Right lobe of liver (tissue), 4 donors: Measurements from ENCODE around the gene TSC22D3.

Source experiments
- CTCF ChIP-seq, 4 donors: fragments of 200-600 bp in 3 of 4; fragments of 450-650 bp in 1 of 4; IDR thresholded peaks; one replicate each; pipeline versions ENCODE4 v1.5.1 to v1.8.0; 2016 to 2022; ENCODE audit warnings: antibody characterized with exemption in 4 of 4, mild to moderate bottlenecking in 2 of 4
- POLR2A ChIP-seq: fragments of 450-650 bp; IDR thresholded peaks from one replicate; pipeline ENCODE4 v1.6.1; 2017; ENCODE audit warnings: antibody characterized with exemption, mild to moderate bottlenecking
- donor health status: DM: no; HTN: no; CAD: no.
- donor health status: DM: no; HTN: no; CAD: no.
- donor health status: DM: no; HTN: yes; CAD: no.

DNA sequence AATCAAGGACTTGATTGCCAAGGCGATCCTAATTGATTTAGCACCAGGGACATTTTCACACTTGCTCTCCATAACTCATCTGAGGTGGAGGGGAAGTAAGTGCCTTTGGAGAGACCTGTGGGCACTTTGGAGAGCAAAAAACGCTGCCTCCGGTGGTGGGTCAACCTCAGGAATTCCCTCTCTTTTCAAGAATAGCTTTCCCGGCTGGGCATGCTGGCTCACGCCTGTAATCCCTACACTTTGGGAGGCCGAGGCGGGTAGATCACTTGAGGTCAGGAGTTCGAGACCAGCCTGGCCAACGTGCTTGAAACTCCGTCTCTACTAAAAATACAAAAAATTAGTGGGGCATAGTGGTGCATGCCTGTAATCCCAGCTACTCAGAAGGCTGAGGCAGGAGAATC lies 98.1 kb downstream of the TSC22D3 start:
- TF ChIP-seq CTCF (IDR thresholded peaks at IDR 0.05), result no peak
- no peak for TF ChIP-seq POLR2A
